ENCODE results near the gene APP.

- TF ChIP-seq CTCF (IDR thresholded peaks at IDR 0.05) (no peak), ZFX (IDR thresholded peaks at IDR 0.05; ENCODE audit: borderline replicate concordance) (no peak)
These were observed 313.1 kb downstream of the APP start for GRCh38 chr21:25857308-25858074.

Measured in 22Rv1 (cell line).